IMR-90 (cell line): ENCODE results near the gene PLVAP.

Experiments
- BHLHE40 ChIP-seq: fragments of 150-350 bp; IDR thresholded peaks from 2 replicates; pipeline ENCODE4 v1.6.1; 2016; ENCODE audit warnings: mild to moderate bottlenecking, low read depth, low read length
- CHD1 ChIP-seq: IDR thresholded peaks from 2 replicates; pipeline ENCODE4 v1.6.1; 2012; ENCODE audit warnings: low read depth, low read length, improper control_type of control experiment
- CTCF ChIP-seq: conservative IDR thresholded peaks from 2 replicates; pipeline ENCODE4 v1.5.1; 2012; ENCODE audit warnings: mild to moderate bottlenecking, low read depth, low read length, improper control_type of control experiment
- ELK1 ChIP-seq: fragments of 150-350 bp; IDR thresholded peaks from 2 replicates; pipeline ENCODE4 v1.6.1; 2016; ENCODE audit warnings: low read depth, mild to moderate bottlenecking, low read length, moderate library complexity, borderline replicate concordance
- FOS ChIP-seq: fragments of 150-350 bp; IDR thresholded peaks from 2 replicates; pipeline ENCODE4 v1.6.1; 2016; ENCODE audit warnings: low read depth, low read length
- MXI1 ChIP-seq: IDR thresholded peaks from 2 replicates; pipeline ENCODE4 v1.6.1; 2012; ENCODE audit warnings: low read depth, mild to moderate bottlenecking, low read length, moderate library complexity, borderline replicate concordance
- POLR2A ChIP-seq: IDR thresholded peaks from 2 replicates; pipeline ENCODE4 v1.6.1; 2012; ENCODE audit warnings: mild to moderate bottlenecking, low read depth, low read length
- RAD21 ChIP-seq: IDR thresholded peaks from 2 replicates; pipeline ENCODE4 v1.6.1; 2012; ENCODE audit warnings: low read length, improper control_type of control experiment
- USF2 ChIP-seq: fragments of 150-350 bp; IDR thresholded peaks from 2 replicates; pipeline ENCODE4 v1.6.1; 2017; ENCODE audit warnings: mild to moderate bottlenecking, antibody characterized with exemption, low read length, low read depth

GRCh38 chr19:17423429-17424208 lies 46.5 kb upstream of the PLVAP start:
- no peak for TF ChIP-seq ELK1
- no peak for TF ChIP-seq CTCF
- TF ChIP-seq USF2: no peak
- no peak for TF ChIP-seq POLR2A
- no peak for TF ChIP-seq RAD21
- no peak for TF ChIP-seq MXI1
- TF ChIP-seq BHLHE40: no peak
- TF ChIP-seq CHD1: no peak
- TF ChIP-seq FOS: no peak
